Airway epithelial cell (primary cell): ENCODE measurements around the gene TPP2. TPM values are rescaled to one million over a fixed set of nuclear protein-coding genes. Genes with fewer than 3 reads are reported as not detected.

Experiments used
- total RNA-seq: library from RNA; depleted of rRNA; stranded (reverse); fragments of >200 nt; gene quantifications from 2 replicates; pipeline ENCODE4 v1.2.3, GENCODE V29; 2015

TPP2 gene
- total RNA-seq: 22.0 and 26.2 TPM in 2 replicates

GRCh38 chr13:102596147-102597028 lies at the start of gene TPP2:
TSS of gene TPP2 (plus strand) at chr13:102596986. CDS start at chr13:102597039, 53 bp downstream.

GRCh38 chr13:102694937-102695336 lies 98.2 kb downstream of the TPP2 start, which contains the start of gene METTL21C:
TSS of gene METTL21C (minus strand) at chr13:102695044. CDS start at chr13:102694498, 546 bp downstream.

Other genes with a start within 250 kb of the TPP2 start
- gene FGF14, start 194.9 kb upstream of the TPP2 start, total RNA-seq: not detected in 2 replicates
- gene METTL21C, start 98.1 kb downstream of the TPP2 start, total RNA-seq: not detected in 2 replicates
- gene TEX30, start 176.8 kb downstream of the TPP2 start, total RNA-seq: 9.9 and 11.1 TPM in 2 replicates
- gene POGLUT2, start 202.0 kb downstream of the TPP2 start, total RNA-seq: 8.6 and 8.8 TPM in 2 replicates
- 8.0 and 9.2 TPM in 2 replicates for gene BIVM, start 202.1 kb downstream of the TPP2 start, total RNA-seq
- gene ERCC5, start 249.0 kb downstream of the TPP2 start, total RNA-seq: 34.7 and 43.3 TPM in 2 replicates